Liver (tissue), 3 donors: ENCODE data around the gene TPSD1.

Source experiments
- CTCF ChIP-seq: fragments of 150-350 bp; IDR thresholded peaks from 2 replicates; pipeline ENCODE4 v1.5.1; 2017; ENCODE audit warnings: improper control_type of control experiment, low read depth, low read length; ENCODE audit not compliant: missing input control
- MAX ChIP-seq: IDR thresholded peaks from 2 replicates; pipeline ENCODE4 v1.6.1; 2016; ENCODE audit warnings: antibody characterized with exemption
- RAD21 ChIP-seq, 2 donors: IDR thresholded peaks; 2 replicates each; pipeline ENCODE4 v1.6.1; 2016; ENCODE audit warnings: antibody characterized with exemption in 2 of 2, mild to moderate bottlenecking in 2 of 2
- REST ChIP-seq: IDR thresholded peaks from 2 replicates; pipeline ENCODE4 v1.6.1; 2016; ENCODE audit warnings: antibody characterized with exemption, mild to moderate bottlenecking
- RXRA ChIP-seq, 2 donors: IDR thresholded peaks; 2 replicates each; pipeline ENCODE4 v1.6.1; 2017 to 2018; ENCODE audit warnings: antibody characterized with exemption in 2 of 2, mild to moderate bottlenecking in 1 of 2
- SP1 ChIP-seq: IDR thresholded peaks from 2 replicates; pipeline ENCODE4 v1.6.1; 2018; ENCODE audit warnings: antibody characterized with exemption, mild to moderate bottlenecking
- donor health status: healthy.
- donor health status: healthy.

- TF ChIP-seq MAX, result no peak
- TF ChIP-seq REST, result no peak
- no peak for TF ChIP-seq SP1
- no peak for TF ChIP-seq RXRA (IDR thresholded peaks at IDR 0.05)
- no peak for TF ChIP-seq CTCF
- TF ChIP-seq RAD21 (IDR thresholded peaks at IDR 0.05), result no peak
Observed at GRCh38 chr16:1209081-1209480, 46.8 kb upstream of the TPSD1 start.
